Liver (tissue), 2 donors: ENCODE measurements around the gene PTPN14.

ENCODE experiments used
- CTCF ChIP-seq: fragments of 150-350 bp; IDR thresholded peaks from 2 replicates; pipeline ENCODE4 v1.5.1; 2017; ENCODE audit warnings: improper control_type of control experiment, low read depth, low read length; ENCODE audit not compliant: missing input control
- TF ChIP-seq, protein P1 (sequence below): IDR thresholded peaks from 2 replicates; pipeline ENCODE4 v1.6.1; 2016; ENCODE audit warnings: antibody characterized with exemption, mild to moderate bottlenecking
- donor health status: healthy.

DNA sequence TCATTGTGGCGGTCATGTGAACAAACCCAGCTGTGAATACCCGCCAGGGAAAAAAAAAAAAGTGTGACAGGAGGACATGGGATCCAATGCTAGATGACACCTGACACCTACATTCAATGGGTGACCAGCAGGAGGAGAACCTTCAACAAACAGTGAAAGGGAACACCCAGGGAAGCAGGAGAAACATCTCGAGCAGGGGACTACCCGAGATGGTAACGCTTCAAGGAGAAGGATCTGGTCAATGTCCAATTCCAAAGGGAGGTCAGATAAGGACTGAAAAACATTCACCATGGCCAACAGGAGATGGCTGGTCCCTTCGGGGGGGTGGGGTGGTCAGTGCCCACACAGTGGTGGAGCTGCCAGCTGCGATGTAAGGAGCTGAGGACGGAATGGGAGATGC lies 46.3 kb downstream of the PTPN14 start:
- TF ChIP-seq CTCF: no peak
- TF ChIP-seq, protein P1, sequence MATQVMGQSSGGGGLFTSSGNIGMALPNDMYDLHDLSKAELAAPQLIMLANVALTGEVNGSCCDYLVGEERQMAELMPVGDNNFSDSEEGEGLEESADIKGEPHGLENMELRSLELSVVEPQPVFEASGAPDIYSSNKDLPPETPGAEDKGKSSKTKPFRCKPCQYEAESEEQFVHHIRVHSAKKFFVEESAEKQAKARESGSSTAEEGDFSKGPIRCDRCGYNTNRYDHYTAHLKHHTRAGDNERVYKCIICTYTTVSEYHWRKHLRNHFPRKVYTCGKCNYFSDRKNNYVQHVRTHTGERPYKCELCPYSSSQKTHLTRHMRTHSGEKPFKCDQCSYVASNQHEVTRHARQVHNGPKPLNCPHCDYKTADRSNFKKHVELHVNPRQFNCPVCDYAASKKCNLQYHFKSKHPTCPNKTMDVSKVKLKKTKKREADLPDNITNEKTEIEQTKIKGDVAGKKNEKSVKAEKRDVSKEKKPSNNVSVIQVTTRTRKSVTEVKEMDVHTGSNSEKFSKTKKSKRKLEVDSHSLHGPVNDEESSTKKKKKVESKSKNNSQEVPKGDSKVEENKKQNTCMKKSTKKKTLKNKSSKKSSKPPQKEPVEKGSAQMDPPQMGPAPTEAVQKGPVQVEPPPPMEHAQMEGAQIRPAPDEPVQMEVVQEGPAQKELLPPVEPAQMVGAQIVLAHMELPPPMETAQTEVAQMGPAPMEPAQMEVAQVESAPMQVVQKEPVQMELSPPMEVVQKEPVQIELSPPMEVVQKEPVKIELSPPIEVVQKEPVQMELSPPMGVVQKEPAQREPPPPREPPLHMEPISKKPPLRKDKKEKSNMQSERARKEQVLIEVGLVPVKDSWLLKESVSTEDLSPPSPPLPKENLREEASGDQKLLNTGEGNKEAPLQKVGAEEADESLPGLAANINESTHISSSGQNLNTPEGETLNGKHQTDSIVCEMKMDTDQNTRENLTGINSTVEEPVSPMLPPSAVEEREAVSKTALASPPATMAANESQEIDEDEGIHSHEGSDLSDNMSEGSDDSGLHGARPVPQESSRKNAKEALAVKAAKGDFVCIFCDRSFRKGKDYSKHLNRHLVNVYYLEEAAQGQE: no peak
